K562 (cell line): ENCODE measurements around the gene IGFL1. TPM values are rescaled to one million over a fixed set of nuclear protein-coding genes. Genes with fewer than 3 reads are reported as not detected.

Experiments used
- CBFA2T2 ChIP-seq: fragments of 450-650 bp; conservative IDR thresholded peaks from 2 replicates; pipeline ENCODE4 v1.6.1; 2017; ENCODE audit warnings: mild to moderate bottlenecking
- EGR1 ChIP-seq: fragments of 450-650 bp; conservative IDR thresholded peaks from 2 replicates; pipeline ENCODE4 v1.6.1; 2017; ENCODE audit warnings: mild to moderate bottlenecking
- EP400 ChIP-seq: fragments of 450-650 bp; IDR thresholded peaks from 2 replicates; pipeline ENCODE4 v1.6.1; 2017; ENCODE audit warnings: antibody characterized with exemption, mild to moderate bottlenecking, moderate library complexity
- GTF2A2 ChIP-seq: IDR thresholded peaks from 2 replicates; pipeline ENCODE4 v1.6.1; 2016; ENCODE audit warnings: mild to moderate bottlenecking, missing genetic modification characterization, missing compliant biosample characterization
- MTA3 ChIP-seq: fragments of 450-650 bp; formaldehyde crosslinking; IDR thresholded peaks from 2 replicates; pipeline ENCODE4 v1.6.1; 2017; ENCODE audit warnings: mild to moderate bottlenecking, borderline replicate concordance
- PHF20 ChIP-seq: fragments of 450-650 bp; IDR thresholded peaks from 2 replicates; pipeline ENCODE4 v1.6.1; 2018; ENCODE audit not compliant: partially characterized antibody
- RBM17 ChIP-seq: fragments of 200-400 bp; formaldehyde crosslinking; IDR thresholded peaks from 2 replicates; pipeline ENCODE4 v1.6.1; 2017; ENCODE audit warnings: low read depth, mild to moderate bottlenecking, low read length, borderline replicate concordance
- RFX1 ChIP-seq: fragments of 450-650 bp; IDR thresholded peaks from 2 replicates; pipeline ENCODE4 v1.6.1; 2016; ENCODE audit warnings: mild to moderate bottlenecking, moderate library complexity
- TAF9B ChIP-seq: fragments of 450-650 bp; IDR thresholded peaks from 2 replicates; pipeline ENCODE4 v1.6.1; 2018; ENCODE audit warnings: mild to moderate bottlenecking; ENCODE audit not compliant: partially characterized antibody
- TBL1XR1 ChIP-seq, 2 experiments: IDR thresholded peaks; 2 replicates each; pipeline ENCODE4 v1.6.1; 2012; ENCODE audit warnings: improper control_type of control experiment in 2 of 2, low read length in 2 of 2, mild to moderate bottlenecking in 1 of 2
- WHSC1 ChIP-seq: IDR thresholded peaks from one replicate; pipeline ENCODE4 v1.6.1; 2012; ENCODE audit warnings: low read length, control low read depth, inconsistent platforms
- XRCC5 ChIP-seq: fragments of 200-400 bp; formaldehyde crosslinking; IDR thresholded peaks from 2 replicates; pipeline ENCODE4 v1.6.1; 2017; ENCODE audit warnings: low read depth, mild to moderate bottlenecking, low read length
- YY1 ChIP-seq, 3 experiments: IDR thresholded peaks; 2 replicates each; pipeline ENCODE4 v1.6.1; 2011; ENCODE audit warnings: low read length in 2 of 3, mild to moderate bottlenecking in 2 of 3, moderate library complexity in 2 of 3, borderline replicate concordance in 1 of 3, control low read depth in 1 of 3, low read depth in 1 of 3; ENCODE audit not compliant: insufficient read depth in 3 of 3, insufficient replicate concordance in 2 of 3, control insufficient read depth in 1 of 3, insufficient read length in 1 of 3; ENCODE audit errors: extremely low read depth in 1 of 3
- ZNF212 ChIP-seq: fragments of 450-650 bp; formaldehyde crosslinking; IDR thresholded peaks from 2 replicates; pipeline ENCODE4 v1.4.0; 2020; ENCODE audit warnings: mild to moderate bottlenecking
- ZNF41 ChIP-seq: fragments of 250-450 bp; sonication (Bioruptor Pico); conservative IDR thresholded peaks from 2 replicates; pipeline ENCODE4 v1.4.0; 2020; ENCODE audit warnings: mild to moderate bottlenecking
- polyA plus RNA-seq, 8 experiments: library from polyadenylated mRNA; depleted of rRNA in 4 of 8; stranded (reverse) in 5 of 8; unstranded in 3 of 8; fragments of >200 nt; fragmentation: Nextera tagmentation in 2 of 8; fragmentation: Illumina TruSeq in 1 of 8; extraction: Ambion mirVana in 2 of 8; extraction: Trizol in 1 of 8; gene quantifications; 2 replicates each; pipeline versions ENCODE4 v1.2.1 to v1.2.3, GENCODE V29; 2011 to 2014; ENCODE audit warnings: inconsistent platforms in 1 of 8, missing spikeins in 1 of 8
- total RNA-seq, 7 experiments: library from RNA; depleted of rRNA in 6 of 7; stranded (reverse); fragments of >200 nt in 6 of 7; fragmentation: Illumina TruSeq in 2 of 7; extraction: Trizol in 2 of 7; gene quantifications; 2 replicates each; pipeline versions ENCODE4 v1.2.1 to v1.2.3, GENCODE V29; 2011 to 2021; ENCODE audit warnings: low replicate concordance in 1 of 7
- TF ChIP-seq, protein P1 (sequence below), 2 experiments: IDR thresholded peaks in 1 of 2; conservative IDR thresholded peaks in 1 of 2; 2 replicates each; pipeline ENCODE4 v1.6.1; 2016; ENCODE audit warnings: low read depth in 2 of 2, mild to moderate bottlenecking in 1 of 2, missing compliant biosample characterization in 1 of 2, missing genetic modification characterization in 1 of 2, moderate library complexity in 1 of 2
- TF ChIP-seq, protein P2 (sequence below): fragments of 250-450 bp; sonication (Bioruptor Pico); IDR thresholded peaks from 2 replicates; pipeline ENCODE4 v1.4.0; 2020; ENCODE audit warnings: borderline replicate concordance
- TF ChIP-seq, protein P3 (sequence below): fragments of 250-450 bp; sonication (Bioruptor Pico); IDR thresholded peaks from 2 replicates; pipeline ENCODE4 v1.8.0; 2022; ENCODE audit warnings: inconsistent platforms, mild to moderate bottlenecking, moderate library complexity, borderline replicate concordance
- TF ChIP-seq, protein P4 (sequence below), 2 experiments: fragments of 450-650 bp; conservative IDR thresholded peaks; 2 replicates each; pipeline ENCODE4 v1.6.1; 2017; ENCODE audit warnings: mild to moderate bottlenecking in 2 of 2, moderate library complexity in 2 of 2

Gene IGFL1
- total and polyA plus RNA-seq, 9 of the 15 experiments (the other 6 are each of a cell fraction or from before 2014, with no cell fraction given), result not detected

DNA sequence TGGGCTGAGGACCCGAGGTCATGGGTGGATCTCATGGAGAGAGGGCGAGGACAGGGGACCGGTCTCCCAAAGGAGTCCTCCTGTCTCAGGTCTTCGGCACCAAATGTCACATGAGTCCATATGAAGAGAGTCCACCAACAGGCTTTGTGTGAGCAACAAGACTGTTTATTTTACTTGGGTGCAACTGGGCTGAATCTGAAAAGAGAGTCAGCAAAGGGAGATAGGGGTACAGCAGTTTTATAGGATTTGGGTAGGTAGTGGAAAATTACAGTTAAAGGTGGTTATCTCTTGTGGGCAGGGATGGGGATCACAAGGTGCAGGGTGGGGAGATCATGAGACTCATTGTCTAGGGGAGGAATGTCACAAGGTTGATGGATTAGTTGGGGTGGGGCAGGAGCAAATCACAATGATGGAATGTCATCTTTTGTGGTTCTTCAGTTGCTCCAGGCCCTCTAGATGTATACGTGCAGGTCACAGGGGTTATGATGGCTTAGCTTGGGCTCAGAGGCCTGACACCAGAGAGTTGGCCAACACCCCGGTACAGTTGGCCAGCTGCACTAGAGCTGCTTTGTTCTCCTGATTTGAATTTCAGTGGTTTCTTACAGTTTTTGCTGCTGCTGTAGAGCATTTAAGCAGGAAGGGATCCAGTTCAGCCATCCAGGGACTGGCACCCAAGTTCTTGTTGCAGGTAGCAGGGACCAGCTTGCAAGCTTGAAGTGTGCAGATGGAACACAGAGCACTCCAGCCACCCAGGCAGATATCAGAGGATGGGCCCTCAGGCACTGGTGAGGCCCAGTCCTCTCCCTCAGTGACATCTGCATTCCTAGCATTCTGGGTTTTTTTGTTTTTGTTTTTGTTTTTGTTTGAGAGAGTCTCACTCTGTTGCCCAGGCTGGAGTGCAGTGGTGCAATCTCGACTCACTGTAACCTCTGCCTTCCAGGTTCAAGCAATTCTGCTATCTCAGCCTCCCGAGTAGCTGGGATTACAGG, 26.4 kb upstream of the IGFL1 start (continued):
- peak; percentile 72 for TF ChIP-seq CBFA2T2
- TF ChIP-seq, protein P1, sequence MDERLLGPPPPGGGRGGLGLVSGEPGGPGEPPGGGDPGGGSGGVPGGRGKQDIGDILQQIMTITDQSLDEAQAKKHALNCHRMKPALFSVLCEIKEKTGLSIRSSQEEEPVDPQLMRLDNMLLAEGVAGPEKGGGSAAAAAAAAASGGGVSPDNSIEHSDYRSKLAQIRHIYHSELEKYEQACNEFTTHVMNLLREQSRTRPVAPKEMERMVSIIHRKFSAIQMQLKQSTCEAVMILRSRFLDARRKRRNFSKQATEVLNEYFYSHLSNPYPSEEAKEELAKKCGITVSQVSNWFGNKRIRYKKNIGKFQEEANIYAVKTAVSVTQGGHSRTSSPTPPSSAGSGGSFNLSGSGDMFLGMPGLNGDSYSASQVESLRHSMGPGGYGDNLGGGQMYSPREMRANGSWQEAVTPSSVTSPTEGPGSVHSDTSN (CRISPR knock-in tag; IDR thresholded peaks at IDR 0.05; ENCODE audit: low read depth), result no peak
- TF ChIP-seq, protein P1 (tag; conservative IDR thresholded peaks at IDR 0.05; ENCODE audit: low read depth), result peak; percentile 94
- TF ChIP-seq YY1 (IDR thresholded peaks at IDR 0.05; ENCODE audit: borderline replicate concordance in 1 of 3, control insufficient read depth in 1 of 3, extremely low read depth in 1 of 3, insufficient read depth in 3 of 3, insufficient read length in 1 of 3, insufficient replicate concordance in 2 of 3, low read depth in 1 of 3, low read length in 2 of 3), result no peak
- TF ChIP-seq, protein P2, sequence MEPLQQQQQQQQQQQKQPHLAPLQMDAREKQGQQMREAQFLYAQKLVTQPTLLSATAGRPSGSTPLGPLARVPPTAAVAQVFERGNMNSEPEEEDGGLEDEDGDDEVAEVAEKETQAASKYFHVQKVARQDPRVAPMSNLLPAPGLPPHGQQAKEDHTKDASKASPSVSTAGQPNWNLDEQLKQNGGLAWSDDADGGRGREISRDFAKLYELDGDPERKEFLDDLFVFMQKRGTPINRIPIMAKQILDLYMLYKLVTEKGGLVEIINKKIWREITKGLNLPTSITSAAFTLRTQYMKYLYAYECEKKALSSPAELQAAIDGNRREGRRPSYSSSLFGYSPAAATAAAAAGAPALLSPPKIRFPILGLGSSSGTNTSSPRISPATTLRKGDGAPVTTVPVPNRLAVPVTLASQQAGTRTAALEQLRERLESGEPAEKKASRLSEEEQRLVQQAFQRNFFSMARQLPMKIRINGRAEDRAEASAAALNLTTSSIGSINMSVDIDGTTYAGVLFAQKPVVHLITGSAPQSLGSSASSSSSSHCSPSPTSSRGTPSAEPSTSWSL (CRISPR knock-in tag), result peak; percentile 98; the same call in 1 of the 2 replicates
- no peak for TF ChIP-seq XRCC5
- TF ChIP-seq TBL1XR1 (IDR thresholded peaks at IDR 0.05; ENCODE audit: low read length in 2 of 2), result no peak
- TF ChIP-seq TAF9B, result no peak
- TF ChIP-seq RBM17, result no peak
- no peak for TF ChIP-seq PHF20
- no peak for TF ChIP-seq RFX1
- TF ChIP-seq GTF2A2, result no peak
- no peak for TF ChIP-seq EGR1
- no peak for TF ChIP-seq EP400
- TF ChIP-seq, protein P3, sequence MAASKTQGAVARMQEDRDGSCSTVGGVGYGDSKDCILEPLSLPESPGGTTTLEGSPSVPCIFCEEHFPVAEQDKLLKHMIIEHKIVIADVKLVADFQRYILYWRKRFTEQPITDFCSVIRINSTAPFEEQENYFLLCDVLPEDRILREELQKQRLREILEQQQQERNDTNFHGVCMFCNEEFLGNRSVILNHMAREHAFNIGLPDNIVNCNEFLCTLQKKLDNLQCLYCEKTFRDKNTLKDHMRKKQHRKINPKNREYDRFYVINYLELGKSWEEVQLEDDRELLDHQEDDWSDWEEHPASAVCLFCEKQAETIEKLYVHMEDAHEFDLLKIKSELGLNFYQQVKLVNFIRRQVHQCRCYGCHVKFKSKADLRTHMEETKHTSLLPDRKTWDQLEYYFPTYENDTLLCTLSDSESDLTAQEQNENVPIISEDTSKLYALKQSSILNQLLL, result no peak
- no peak for TF ChIP-seq WHSC1
- peak; percentile 83 for TF ChIP-seq ZNF41
- TF ChIP-seq MTA3, result no peak
- TF ChIP-seq ZNF212 (CRISPR knock-in tag), result peak; percentile 93
- TF ChIP-seq, protein P4, sequence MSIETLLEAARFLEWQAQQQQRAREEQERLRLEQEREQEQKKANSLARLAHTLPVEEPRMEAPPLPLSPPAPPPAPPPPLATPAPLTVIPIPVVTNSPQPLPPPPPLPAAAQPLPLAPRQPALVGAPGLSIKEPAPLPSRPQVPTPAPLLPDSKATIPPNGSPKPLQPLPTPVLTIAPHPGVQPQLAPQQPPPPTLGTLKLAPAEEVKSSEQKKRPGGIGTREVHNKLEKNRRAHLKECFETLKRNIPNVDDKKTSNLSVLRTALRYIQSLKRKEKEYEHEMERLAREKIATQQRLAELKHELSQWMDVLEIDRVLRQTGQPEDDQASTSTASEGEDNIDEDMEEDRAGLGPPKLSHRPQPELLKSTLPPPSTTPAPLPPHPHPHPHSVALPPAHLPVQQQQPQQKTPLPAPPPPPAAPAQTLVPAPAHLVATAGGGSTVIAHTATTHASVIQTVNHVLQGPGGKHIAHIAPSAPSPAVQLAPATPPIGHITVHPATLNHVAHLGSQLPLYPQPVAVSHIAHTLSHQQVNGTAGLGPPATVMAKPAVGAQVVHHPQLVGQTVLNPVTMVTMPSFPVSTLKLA (conservative IDR thresholded peaks at IDR 0.05), result peak; percentile 25 to 42; a peak in 2 of 4 replicates
